ENCODE results near the gene PEPD. TPM values are rescaled to one million over a fixed set of nuclear protein-coding genes. Genes with fewer than 3 reads are reported as not detected.

Gene PEPD
- total RNA-seq, 2 donors from 2014 or later, result 52.2 to 67.9 TPM

DNA sequence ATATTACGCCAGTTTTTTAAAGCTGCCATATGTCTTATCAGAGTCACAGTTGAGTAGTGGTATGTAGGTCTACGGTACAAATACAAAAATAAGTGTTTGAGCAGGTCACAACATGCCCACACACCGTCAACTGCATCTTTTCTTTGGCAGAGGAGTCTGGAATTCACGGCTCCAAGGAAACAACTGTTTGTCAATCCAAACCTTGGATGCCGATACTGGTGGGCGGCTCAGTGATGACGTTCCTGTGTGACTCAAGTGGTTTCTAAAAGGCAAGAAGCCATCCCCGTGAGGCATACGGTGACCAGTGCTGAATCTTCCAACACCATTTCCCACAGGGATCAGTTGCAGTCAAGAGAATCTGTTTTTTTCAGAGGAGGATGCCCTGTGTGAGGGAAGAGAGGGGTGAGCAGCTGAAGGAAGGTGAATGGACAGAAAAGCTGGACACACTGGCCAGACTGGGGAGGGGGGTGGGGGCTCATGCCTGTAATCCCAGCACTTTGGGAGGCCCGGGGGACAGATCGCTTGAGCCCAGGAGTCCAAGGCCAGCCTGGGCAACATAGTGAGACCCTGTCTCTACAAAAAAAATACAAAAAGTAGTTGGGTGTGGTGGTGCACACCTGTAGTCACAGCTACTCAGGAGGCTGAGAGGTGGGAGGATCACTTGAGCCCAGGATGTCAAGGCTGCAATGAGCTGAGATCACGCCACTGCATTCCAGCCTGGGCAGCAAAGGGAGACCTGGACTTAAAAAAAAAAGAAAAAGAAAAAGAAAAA, 170.9 kb downstream of the PEPD start:
- H3K9me3 ChIP-seq (ENCODE audit: control insufficient read depth, low read length), result no peaks in the 10 kb centered on the region
- H3K4me1 Mint-ChIP-seq, result no peaks in the 10 kb centered on the region

DNA sequence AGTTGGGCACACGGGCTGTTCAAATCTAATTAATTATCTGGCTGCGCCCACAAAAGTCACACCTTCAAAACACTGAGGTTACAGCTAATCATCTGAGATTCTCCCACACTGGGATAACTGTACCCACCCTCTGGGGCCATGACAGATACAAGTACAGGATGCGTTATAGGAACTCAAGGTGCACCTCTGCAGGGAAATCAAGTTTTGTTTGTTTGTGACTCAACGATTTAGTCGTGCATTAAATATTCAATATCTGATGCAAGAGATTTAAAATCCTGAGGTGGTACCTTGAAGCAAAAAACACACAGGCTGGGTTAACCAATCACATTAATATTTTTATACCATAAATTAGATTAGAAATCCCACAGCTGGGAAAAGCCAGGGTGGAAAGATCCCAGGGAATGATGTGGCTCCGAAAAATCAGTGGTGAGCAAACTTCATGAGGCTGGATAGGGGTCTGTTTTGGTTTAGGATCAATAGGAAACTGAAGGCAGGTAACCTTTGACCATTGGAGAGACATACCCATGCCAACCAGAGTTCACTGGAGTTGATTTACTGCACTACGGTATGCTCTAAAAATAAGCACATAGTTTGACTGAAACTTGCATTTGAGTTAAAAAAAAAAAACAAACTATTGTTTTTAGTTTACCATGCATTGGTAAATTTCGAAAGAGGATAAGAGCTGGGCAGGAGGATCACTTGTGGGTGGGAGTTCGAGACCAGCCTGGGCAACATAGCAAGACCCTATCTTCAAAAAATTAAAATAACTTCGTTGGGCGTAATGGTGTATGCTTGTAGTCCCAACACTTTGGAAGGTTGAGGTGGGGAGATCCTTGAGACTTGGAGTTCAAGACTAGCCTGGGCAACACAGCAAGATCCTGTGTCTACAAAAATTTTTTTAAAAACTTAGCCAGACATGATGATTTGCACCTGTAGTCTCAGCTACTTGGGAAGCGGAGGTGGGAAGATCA, 172.0 kb downstream of the PEPD start:
- H3K9me3 Mint-ChIP-seq, result no peaks in the 10 kb centered on the region
- Histone ChIP-seq H3K4me1 (ENCODE audit: control insufficient read depth, insufficient read depth, low read length) (no peaks in the 10 kb centered on the region), H3K27me3 (ENCODE audit: control insufficient read depth, insufficient read depth, low read length, poor library complexity, severe bottlenecking) (peaks cover 12% of the 10 kb centered on the region), H3K9ac (ENCODE audit: extremely low read depth, low read length, poor library complexity, severe bottlenecking) (no peak overlapping the region), H3K9me3 (ENCODE audit: control insufficient read depth, low read length) (no peaks in the 10 kb centered on the region), H3K27ac (ENCODE audit: low read depth, low read length) (no peak overlapping the region), H3K36me3 (ENCODE audit: control insufficient read depth, insufficient read depth, low read length) (no peaks in the 10 kb centered on the region), H3K4me3 (ENCODE audit: low read length) (no peak overlapping the region)
- TF ChIP-seq, protein P1, sequence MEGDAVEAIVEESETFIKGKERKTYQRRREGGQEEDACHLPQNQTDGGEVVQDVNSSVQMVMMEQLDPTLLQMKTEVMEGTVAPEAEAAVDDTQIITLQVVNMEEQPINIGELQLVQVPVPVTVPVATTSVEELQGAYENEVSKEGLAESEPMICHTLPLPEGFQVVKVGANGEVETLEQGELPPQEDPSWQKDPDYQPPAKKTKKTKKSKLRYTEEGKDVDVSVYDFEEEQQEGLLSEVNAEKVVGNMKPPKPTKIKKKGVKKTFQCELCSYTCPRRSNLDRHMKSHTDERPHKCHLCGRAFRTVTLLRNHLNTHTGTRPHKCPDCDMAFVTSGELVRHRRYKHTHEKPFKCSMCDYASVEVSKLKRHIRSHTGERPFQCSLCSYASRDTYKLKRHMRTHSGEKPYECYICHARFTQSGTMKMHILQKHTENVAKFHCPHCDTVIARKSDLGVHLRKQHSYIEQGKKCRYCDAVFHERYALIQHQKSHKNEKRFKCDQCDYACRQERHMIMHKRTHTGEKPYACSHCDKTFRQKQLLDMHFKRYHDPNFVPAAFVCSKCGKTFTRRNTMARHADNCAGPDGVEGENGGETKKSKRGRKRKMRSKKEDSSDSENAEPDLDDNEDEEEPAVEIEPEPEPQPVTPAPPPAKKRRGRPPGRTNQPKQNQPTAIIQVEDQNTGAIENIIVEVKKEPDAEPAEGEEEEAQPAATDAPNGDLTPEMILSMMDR (conservative IDR thresholded peaks at IDR 0.05), result no peak
- 93 to 95% methylated on average over 10 to 12 of the region's 12 CpGs for WGBS, 2 experiments (ENCODE audit: insufficient coverage in 1 of 2, insufficient read length in 1 of 2)
- no peaks in the 10 kb centered on the region for H3K36me3 Mint-ChIP-seq (ENCODE audit: low read depth)
- no peak overlapping the region for H3K27ac Mint-ChIP-seq
- peak; percentile 1 for DNase-seq
- no peaks in the 10 kb centered on the region for H3K4me1 Mint-ChIP-seq
- peaks cover 14% of the 10 kb centered on the region for H3K27me3 Mint-ChIP-seq (ENCODE audit: insufficient read depth)
- H3K4me3 Mint-ChIP-seq, result no peak overlapping the region

More for the DNA sequence above, 170.9 kb downstream of the PEPD start:
- H3K4me3 Mint-ChIP-seq, result no peak overlapping the region
- TF ChIP-seq, protein P1 (conservative IDR thresholded peaks at IDR 0.05), result no peak
- Histone ChIP-seq H3K27ac (ENCODE audit: low read depth, low read length) (no peak overlapping the region), H3K9ac (ENCODE audit: extremely low read depth, low read length, poor library complexity, severe bottlenecking) (no peak overlapping the region), H3K4me1 (ENCODE audit: control insufficient read depth, insufficient read depth, low read length) (no peaks in the 10 kb centered on the region), H3K36me3 (ENCODE audit: control insufficient read depth, insufficient read depth, low read length) (no peaks in the 10 kb centered on the region), H3K4me3 (ENCODE audit: low read length) (no peak overlapping the region), H3K27me3 (ENCODE audit: control insufficient read depth, insufficient read depth, low read length, poor library complexity, severe bottlenecking) (peaks cover under 1% of the 10 kb centered on the region)
- H3K27me3 Mint-ChIP-seq (ENCODE audit: insufficient read depth), result peaks cover 17% of the 10 kb centered on the region
- no peak for DNase-seq
- WGBS, 2 experiments (ENCODE audit: insufficient coverage in 1 of 2, insufficient read length in 1 of 2), result 79 to 90% methylated on average over 10 to 12 of the region's 12 CpGs
- no peaks in the 10 kb centered on the region for H3K36me3 Mint-ChIP-seq (ENCODE audit: low read depth)
- H3K9me3 Mint-ChIP-seq, result peaks cover 5% of the 10 kb centered on the region
- no peak overlapping the region for H3K27ac Mint-ChIP-seq

DNA sequence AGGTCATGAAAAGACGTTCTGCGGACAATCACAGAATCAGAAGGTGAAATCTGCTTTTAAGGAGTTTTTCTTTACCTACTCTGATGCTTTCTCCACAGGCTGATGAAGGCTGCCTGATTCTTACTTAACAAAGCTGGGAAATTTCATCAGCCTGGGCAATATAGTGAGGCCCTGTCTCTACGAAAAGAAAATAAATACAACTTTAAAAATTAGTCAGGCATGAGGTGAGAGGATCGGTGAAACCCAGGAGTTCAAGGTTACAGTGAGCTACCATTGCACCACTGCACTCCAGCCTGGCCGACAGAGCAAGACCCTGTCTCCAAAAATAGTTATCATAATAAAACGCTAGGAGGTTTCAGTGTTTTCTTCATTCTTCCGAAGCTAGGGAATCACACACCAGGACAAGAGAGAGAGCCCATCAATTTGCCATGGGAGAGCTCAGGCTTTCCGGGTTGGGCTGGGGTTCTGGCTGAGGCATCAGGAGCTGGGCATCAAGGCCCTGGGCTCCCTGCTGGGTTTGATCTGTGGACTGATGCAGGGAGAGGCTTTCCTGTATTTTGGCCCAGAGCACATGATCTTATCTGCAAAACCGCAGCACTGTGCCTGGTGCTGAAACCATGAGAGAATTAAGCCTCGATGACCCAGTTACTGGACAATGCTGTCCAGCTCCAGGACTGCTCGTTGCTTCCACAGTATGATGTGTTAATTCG, 173.1 kb downstream of the PEPD start:
- Histone ChIP-seq H3K27ac (ENCODE audit: low read depth, low read length) (no peak overlapping the region), H3K4me3 (ENCODE audit: low read length) (no peak overlapping the region), H3K4me1 (ENCODE audit: control insufficient read depth, insufficient read depth, low read length) (no peaks in the 10 kb centered on the region), H3K27me3 (ENCODE audit: control insufficient read depth, insufficient read depth, low read length, poor library complexity, severe bottlenecking) (peaks cover 20% of the 10 kb centered on the region), H3K36me3 (ENCODE audit: control insufficient read depth, insufficient read depth, low read length) (no peaks in the 10 kb centered on the region), H3K9ac (ENCODE audit: extremely low read depth, low read length, poor library complexity, severe bottlenecking) (no peak overlapping the region), H3K9me3 (ENCODE audit: control insufficient read depth, low read length) (no peaks in the 10 kb centered on the region)
- DNase-seq, result peak; percentile 23
- TF ChIP-seq, protein P1 (conservative IDR thresholded peaks at IDR 0.05), result no peak
- H3K27ac Mint-ChIP-seq, result no peak overlapping the region
- H3K9me3 Mint-ChIP-seq, result no peaks in the 10 kb centered on the region
- no peaks in the 10 kb centered on the region for H3K36me3 Mint-ChIP-seq (ENCODE audit: low read depth)
- peaks cover 17% of the 10 kb centered on the region for H3K27me3 Mint-ChIP-seq (ENCODE audit: insufficient read depth)
- no peak overlapping the region for H3K4me3 Mint-ChIP-seq
- 91 to 93% methylated on average over 11 to 12 of the region's 12 CpGs for WGBS, 2 experiments (ENCODE audit: insufficient coverage in 1 of 2, insufficient read length in 1 of 2)
- no peaks in the 10 kb centered on the region for H3K4me1 Mint-ChIP-seq

Data from endodermal cell (in vitro differentiated cells).